Measurements from ENCODE around the gene LCN10.

Gene LCN10

DNA sequence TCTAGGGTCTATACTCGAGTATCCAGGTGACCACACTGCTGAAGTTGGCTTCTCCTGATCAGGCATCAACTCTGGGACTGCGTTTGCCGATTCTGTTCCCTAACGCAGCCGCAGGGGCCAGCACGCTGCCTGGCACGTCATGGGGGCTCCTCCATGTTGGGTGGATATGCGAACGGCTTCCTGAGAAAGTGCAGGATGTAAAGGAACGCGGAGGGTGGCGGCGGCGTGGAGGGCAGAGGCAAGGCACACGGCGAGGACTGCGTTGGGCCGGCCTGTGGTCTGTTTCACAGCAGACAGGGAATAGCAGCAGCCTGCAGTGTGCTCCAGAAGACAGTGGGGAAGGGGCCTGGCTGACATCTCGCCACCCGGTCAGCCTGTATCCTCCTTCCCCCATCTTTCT is 3.8 kb downstream of the LCN10 start:
- Mint-ChIP-seq H3K4me1 (peaks cover 6% of the 10 kb centered on the region), H3K27me3 (no peaks in the 10 kb centered on the region), H3K9me3 (no peaks in the 10 kb centered on the region), H3K27ac (no peak overlapping the region), H3K36me3 (no peaks in the 10 kb centered on the region), H3K4me3 (no peak overlapping the region)

DNA sequence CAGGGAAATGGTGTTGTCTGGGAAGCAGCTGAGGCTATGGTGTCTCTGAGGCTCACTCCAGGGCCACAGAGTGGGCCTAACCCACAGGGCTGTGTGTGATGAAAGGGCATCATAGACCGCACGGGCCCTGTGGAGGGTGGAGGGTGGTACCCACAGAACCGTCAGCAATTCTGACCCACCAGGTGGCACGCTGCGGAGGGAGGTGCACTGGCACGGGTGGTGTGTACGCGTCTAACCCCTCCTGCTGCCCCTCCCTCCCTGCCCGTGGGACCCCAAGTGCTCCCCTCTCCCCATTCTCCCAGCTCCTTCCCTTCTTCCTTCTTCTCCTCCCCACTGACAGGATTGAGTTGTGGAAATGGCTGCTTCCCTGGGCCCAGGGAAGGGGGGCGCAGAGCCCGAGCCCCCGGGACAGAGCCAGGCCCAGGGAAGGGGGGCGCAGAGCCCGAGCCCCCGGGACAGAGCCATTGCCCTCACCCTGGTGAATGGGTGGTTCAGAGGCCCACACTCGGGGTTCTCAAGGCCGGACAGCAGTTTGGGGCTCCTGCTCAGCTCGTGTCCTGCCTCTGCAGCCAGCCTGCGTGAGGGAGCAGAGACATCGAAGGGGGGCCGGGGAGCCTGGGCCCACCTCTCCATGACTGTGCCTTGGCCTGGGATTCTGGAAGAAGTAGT is 6.8 kb downstream of the LCN10 start:
- Mint-ChIP-seq H3K4me1 (peaks cover 9% of the 10 kb centered on the region), H3K27me3 (no peaks in the 10 kb centered on the region), H3K36me3 (no peaks in the 10 kb centered on the region), H3K27ac (no peak overlapping the region), H3K4me3 (no peak overlapping the region), H3K9me3 (no peaks in the 10 kb centered on the region)

DNA sequence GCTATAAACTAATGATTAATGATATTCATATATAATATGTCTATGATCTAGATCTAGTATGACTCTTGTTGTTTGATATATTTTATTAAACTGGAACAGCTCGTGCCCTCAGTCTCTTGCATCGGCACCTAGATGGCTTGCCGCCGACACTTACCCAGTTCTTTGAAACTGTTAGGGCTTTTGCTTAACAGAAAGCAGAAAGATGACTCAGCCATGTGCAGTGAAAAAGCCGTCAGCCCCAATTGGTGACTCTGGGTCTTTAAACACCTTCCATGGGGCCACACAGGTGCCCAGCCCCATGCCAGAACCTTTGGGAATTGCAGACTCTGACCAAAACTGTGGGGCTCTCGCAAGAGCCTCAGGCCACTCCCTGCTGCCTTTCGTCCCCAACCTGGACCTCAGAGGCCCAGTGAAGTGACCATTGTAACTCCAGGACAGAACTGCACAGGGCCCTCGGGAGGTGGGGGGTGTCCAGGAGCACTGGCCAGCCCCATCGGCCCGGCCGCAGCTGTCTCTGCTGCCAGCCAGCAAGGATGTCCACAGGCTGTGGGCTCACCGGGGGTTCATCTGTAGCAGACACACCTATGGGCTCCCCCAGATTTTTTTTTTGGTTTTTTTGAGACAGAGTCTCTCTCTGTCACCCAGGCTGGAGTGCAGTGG is 7.8 kb downstream of the LCN10 start:
- Mint-ChIP-seq H3K36me3 (no peaks in the 10 kb centered on the region), H3K4me3 (no peak overlapping the region), H3K27ac (no peak overlapping the region), H3K27me3 (no peaks in the 10 kb centered on the region), H3K9me3 (no peaks in the 10 kb centered on the region), H3K4me1 (peaks cover 7% of the 10 kb centered on the region)

DNA sequence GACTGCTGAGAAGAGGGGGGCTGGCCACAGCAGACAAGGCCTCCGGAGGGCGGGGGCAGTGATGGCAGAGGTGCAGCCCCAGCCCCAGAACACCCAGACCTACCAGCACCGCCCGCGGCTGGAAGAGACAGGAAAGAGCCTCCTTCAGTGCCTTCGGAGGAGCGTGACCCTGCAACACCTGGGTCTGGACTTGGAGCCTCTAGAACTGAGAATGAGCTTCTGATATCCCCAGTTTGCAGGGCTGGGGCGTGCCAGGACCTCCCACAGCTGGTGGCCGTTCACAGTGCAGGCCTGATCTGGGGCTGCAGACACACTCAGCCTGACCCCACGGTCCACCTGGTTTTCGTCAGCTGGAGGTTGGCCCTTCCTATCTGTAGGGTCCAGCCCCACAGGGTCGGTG is 9.1 kb downstream of the LCN10 start:
- Mint-ChIP-seq H3K4me1 (peaks cover 7% of the 10 kb centered on the region), H3K4me3 (no peak overlapping the region), H3K9me3 (no peaks in the 10 kb centered on the region), H3K27me3 (no peaks in the 10 kb centered on the region), H3K27ac (no peak overlapping the region), H3K36me3 (no peaks in the 10 kb centered on the region)

DNA sequence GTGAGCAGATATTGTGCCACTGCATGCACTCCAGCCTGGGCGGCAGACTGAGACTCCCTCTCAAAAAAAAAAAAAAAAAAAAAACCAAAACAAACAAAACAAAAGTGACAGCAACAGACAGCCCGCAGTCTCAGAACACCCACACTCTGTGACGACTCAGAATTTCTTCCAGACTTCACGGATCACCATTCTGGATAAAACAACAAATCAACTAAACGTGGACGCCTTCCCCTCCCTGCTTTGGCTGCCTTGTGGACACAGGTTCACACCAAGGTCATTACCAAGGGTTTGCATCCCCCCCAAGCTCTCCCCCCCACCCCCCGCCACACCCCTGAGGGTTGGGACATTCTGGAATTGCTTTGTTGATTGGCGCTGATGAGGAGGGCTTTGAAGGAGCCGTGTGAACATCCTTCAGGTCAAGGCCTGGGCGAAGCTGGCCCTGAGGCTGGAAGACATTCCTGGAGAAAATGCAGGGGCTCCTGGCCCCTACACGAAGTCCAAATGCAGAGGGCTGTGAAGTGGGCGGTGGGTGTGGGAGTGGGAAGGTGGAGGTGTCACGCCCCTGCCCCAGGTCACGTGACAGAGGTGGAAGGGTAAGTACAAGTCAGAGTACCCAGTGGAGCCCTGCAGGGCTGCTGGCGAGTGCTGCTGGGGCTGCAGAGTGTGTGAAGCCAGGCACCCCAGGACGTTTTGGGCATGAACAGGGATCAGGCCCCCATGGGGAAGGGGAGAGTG is 10.1 kb downstream of the LCN10 start:
- Mint-ChIP-seq H3K4me3 (no peak overlapping the region), H3K27me3 (no peaks in the 10 kb centered on the region), H3K4me1 (peaks cover 7% of the 10 kb centered on the region), H3K36me3 (no peaks in the 10 kb centered on the region), H3K9me3 (no peaks in the 10 kb centered on the region), H3K27ac (no peak overlapping the region)

DNA sequence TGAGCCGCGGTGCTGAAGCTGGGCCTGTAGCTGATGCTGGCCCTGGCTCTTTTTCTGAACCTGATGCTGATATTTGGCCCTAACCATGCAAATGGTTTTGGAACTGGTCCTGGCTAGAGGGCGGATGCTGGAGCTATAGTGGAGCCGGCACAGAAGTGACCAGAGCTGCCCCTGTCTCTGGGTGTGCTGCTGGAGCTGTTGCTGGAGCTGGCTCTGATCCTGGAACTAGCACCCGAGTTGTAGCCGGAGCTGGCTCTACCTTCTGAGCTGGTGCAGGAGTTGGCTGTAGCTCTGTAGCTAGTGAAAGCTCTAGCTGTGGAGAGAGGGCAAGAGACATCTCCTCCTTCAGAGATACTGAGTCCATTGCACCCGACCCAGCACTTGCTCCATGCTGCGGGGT is 12.8 kb downstream of the LCN10 start:
- peaks cover 18% of the 10 kb centered on the region for H3K4me1 Mint-ChIP-seq
- H3K36me3 Mint-ChIP-seq, result peaks cover 7% of the 10 kb centered on the region
- no peaks in the 10 kb centered on the region for H3K27me3 Mint-ChIP-seq
- no peaks in the 10 kb centered on the region for H3K9me3 Mint-ChIP-seq
- peak overlapping the region; percentile 64 for H3K4me3 Mint-ChIP-seq
- H3K27ac Mint-ChIP-seq, result no peak overlapping the region

DNA sequence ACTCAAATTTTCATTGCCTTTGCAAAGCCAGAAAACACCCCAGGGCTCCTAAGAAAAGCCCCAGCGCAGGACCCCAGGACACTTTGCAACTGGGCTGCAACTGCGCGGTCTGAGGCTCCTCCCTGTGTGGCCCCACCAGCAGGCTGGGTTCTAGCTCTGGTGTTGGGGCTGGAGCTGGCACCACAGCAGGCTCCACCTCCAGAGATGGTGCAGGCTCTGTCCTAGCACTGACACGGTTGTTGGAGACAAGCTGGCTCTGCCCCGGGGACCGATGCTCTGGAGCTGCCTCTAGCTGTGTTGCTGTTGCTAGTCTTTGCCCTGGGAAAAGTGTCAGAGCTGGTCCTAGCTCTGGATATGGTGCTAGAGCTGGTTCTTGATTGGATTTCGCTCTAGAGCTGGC is 13.6 kb downstream of the LCN10 start:
- Mint-ChIP-seq H3K36me3 (peaks cover 9% of the 10 kb centered on the region), H3K4me1 (peaks cover 24% of the 10 kb centered on the region), H3K9me3 (no peaks in the 10 kb centered on the region), H3K4me3 (peak overlapping the region; percentile 64), H3K27ac (peak overlapping the region; percentile 51), H3K27me3 (no peaks in the 10 kb centered on the region)

DNA sequence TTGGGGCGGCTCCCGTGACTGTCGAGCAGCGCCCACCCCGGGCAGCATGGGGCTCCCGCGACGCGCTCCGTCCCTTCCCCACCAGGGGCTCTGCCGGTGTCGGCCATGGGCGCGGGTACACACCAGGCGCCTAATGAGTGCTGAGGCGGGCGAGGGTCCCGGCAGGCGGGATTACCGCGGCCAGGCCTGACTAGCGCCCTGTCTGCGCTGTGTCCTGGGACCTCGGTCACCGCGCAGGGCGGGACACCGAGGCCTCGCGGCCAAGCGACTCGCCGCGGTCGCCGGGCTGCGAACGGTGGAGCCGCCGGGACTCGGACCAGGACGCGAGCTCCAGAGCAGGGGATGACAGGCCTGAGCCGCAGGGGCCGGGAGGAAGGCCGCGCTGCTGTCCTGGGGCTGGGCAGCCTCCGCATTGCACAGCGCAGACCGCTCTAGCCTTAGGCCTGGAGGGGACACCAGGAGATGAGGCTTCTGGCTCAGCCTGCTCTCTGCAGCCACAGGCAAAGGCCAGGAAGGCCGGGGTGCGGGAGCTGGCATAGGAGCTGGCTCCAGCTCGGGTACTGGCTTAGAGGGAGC is 14.1 kb downstream of the LCN10 start:
- H3K36me3 Mint-ChIP-seq, result peaks cover 12% of the 10 kb centered on the region
- peak overlapping the region; percentile 60 for H3K4me3 Mint-ChIP-seq
- no peaks in the 10 kb centered on the region for H3K27me3 Mint-ChIP-seq
- no peak overlapping the region for H3K27ac Mint-ChIP-seq
- no peaks in the 10 kb centered on the region for H3K9me3 Mint-ChIP-seq
- peaks cover 27% of the 10 kb centered on the region for H3K4me1 Mint-ChIP-seq

DNA sequence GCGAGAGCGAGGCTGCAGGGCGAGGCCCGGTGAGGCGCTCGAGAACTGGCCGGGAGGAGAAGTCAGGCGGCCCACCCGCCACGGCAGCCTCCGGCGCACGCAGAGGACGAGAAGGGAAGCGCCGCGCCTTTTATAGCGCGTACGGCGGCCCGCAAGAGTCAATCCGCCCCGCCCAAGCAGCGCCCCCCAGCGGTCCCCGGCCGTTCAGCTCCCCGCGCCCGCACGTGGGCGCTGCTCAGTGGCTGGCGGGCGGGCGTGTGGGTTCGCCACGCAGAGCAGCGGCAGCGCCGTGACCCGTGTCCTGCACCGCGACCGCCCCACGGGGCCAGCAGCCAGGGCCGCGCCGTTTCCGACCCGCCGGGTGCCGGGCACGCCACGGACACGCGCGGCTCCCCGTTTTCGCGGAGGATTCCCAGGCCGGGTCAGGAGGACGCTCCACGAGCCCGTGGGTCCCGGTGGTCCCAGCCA is 14.6 kb downstream of the LCN10 start:
- Mint-ChIP-seq H3K27me3 (no peaks in the 10 kb centered on the region), H3K9me3 (no peaks in the 10 kb centered on the region), H3K27ac (no peak overlapping the region)

DNA sequence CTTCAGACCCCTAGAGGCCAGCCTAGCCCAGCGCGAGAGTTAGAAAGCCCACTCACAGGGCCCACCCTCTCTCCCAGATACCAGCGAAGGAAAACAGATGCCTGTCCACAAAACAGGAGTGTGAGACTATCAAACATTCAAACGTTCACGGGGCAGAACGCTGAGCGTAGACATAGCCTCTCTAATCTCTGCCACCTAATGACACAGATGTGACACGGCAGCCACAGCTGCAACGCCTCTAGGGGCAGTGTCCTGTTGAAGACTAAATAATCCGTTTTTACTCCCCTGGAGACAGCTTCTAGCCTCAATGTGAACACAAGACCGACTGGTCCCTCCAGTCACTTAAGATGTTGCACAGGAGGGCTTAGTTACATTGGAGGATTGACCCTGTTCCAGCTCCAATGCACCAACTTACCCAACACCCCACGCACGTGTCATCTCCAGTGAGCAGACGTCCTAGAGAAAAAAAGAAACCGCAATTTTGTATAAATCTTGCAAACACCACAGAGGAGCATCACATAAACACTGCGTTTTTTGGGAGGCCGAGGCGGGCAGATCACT is 16.0 kb downstream of the LCN10 start:
- no peaks in the 10 kb centered on the region for H3K9me3 Mint-ChIP-seq
- peak overlapping the region; percentile 100 for H3K4me3 Mint-ChIP-seq
- peaks cover 12% of the 10 kb centered on the region for H3K36me3 Mint-ChIP-seq
- peaks cover 20% of the 10 kb centered on the region for H3K4me1 Mint-ChIP-seq
- no peaks in the 10 kb centered on the region for H3K27me3 Mint-ChIP-seq
- peak overlapping the region; percentile 100 for H3K27ac Mint-ChIP-seq

More for the DNA sequence above, 14.6 kb downstream of the LCN10 start:
- Mint-ChIP-seq H3K4me3 (peak overlapping the region; percentile 49), H3K4me1 (peaks cover 27% of the 10 kb centered on the region), H3K36me3 (peaks cover 12% of the 10 kb centered on the region)

DNA sequence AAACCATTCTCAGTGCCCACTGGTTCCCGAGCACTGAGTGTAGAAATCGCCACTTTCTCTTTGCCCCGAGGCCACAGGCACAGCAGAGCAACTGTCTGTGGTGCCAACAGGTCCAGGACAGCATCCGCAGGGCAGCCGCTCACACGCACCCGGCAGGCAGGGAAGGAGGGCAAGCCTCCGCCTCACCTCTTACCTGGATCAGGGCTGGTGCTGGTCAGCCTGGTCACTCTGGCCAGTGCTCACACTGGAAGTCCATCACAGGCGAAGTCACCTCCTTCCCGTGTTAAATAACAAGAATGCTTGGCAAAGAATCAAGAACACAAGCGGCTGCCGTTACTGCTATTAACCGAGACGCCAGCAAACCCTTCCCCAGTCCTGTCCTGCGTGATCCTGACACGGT is 16.6 kb downstream of the LCN10 start:
- Mint-ChIP-seq H3K4me1 (peaks cover 20% of the 10 kb centered on the region), H3K4me3 (peak overlapping the region; percentile 100), H3K27me3 (no peaks in the 10 kb centered on the region), H3K36me3 (peaks cover 12% of the 10 kb centered on the region), H3K9me3 (no peaks in the 10 kb centered on the region), H3K27ac (peak overlapping the region; percentile 100)

DNA sequence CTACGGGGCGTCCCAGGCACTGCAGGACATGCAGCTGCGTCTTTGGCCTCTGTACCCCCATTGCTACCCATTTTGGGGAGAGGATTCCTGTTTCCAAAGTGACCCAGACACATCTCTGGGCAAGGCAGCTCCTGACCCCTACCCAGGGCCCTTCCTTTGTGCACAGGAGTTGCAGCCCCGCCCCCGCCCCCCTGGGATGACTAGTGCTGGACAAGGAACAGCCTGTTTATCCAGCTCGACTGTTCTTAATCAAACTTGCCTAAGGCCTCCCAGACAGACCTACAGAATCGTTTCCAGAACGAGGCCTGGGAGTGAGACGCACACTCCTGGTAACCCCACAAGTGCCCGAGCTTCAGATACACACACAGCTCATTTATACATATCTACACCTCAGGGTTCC is 17.1 kb downstream of the LCN10 start:
- peaks cover 12% of the 10 kb centered on the region for H3K36me3 Mint-ChIP-seq
- H3K4me3 Mint-ChIP-seq, result peak overlapping the region; percentile 100
- H3K4me1 Mint-ChIP-seq, result peaks cover 20% of the 10 kb centered on the region
- H3K27me3 Mint-ChIP-seq, result no peaks in the 10 kb centered on the region
- no peaks in the 10 kb centered on the region for H3K9me3 Mint-ChIP-seq
- H3K27ac Mint-ChIP-seq, result peak overlapping the region; percentile 70

DNA sequence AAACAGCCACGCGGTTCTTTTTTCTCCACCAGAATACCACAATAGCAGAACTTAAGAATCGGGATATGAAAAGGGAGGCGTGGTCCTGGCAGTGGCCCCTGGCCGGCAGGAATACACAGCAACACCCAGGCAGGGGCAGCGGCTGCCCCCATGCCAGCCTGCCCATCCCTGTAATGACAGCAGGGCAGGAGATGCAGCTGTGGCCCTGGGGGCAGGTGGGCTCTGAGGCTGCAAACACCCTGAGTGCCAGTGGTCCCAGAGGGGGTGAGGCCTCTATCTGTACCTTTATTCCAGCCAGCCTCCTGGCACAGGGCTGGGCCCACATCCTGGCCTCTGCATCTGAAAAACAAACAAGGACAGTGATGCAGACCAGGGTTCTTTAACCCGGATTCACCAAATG is 18.0 kb downstream of the LCN10 start:
- Mint-ChIP-seq H3K27ac (no peak overlapping the region), H3K27me3 (no peaks in the 10 kb centered on the region), H3K36me3 (peaks cover 12% of the 10 kb centered on the region), H3K4me1 (peaks cover 20% of the 10 kb centered on the region), H3K4me3 (peak overlapping the region; percentile 36), H3K9me3 (no peaks in the 10 kb centered on the region)

DNA sequence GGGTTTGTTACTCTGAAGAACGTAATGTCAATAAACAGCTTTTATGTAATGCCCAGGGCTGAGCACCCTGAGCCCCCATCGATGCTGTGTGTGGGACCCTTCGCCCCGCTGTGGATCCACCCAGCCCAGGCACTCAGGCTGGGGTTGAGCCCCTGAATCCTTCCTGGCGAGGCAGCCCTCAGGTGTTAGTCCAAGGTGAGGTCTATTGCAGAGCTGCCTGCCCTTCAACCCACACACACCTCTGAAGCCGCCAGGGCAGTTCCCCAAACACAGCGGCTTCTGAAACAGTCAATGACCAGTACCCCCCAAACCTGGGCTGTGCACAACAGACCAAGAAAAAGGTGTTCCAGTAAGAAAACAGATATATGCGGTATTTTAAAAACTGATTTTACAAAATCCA is 18.8 kb downstream of the LCN10 start:
- Mint-ChIP-seq H3K4me1 (peaks cover 20% of the 10 kb centered on the region), H3K36me3 (peaks cover 12% of the 10 kb centered on the region), H3K27ac (peak overlapping the region; percentile 81), H3K27me3 (no peaks in the 10 kb centered on the region), H3K9me3 (no peaks in the 10 kb centered on the region), H3K4me3 (no peak overlapping the region)

DNA sequence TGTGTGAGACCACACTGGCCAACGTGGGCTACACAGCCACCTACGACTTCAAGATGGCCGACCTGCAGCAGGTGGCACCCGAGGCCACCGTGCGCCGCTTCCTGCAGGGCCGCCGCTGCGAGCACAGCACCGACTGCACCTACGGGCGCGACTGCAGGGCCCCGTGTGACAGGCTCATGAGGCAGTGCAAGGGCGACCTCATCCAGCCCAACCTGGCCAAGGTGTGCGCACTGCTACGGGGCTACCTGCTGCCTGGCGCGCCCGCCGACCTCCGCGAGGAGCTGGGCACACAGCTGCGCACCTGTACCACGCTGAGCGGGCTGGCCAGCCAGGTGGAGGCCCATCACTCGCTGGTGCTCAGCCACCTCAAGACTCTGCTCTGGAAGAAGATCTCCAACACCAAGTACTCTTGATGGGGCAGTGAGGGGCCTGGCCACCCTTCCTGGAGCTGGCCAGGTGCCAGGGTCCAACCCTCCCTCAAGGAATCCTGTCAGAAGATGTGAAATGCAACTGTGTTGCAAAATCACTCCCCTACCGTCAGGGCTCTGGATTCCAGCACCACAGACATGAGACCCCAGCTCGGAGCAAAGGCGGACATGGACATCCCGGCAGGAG is 19.3 kb downstream of the LCN10 start:
- Mint-ChIP-seq H3K36me3 (peaks cover 12% of the 10 kb centered on the region), H3K9me3 (no peaks in the 10 kb centered on the region), H3K4me1 (peaks cover 20% of the 10 kb centered on the region), H3K27ac (peak overlapping the region; percentile 55), H3K27me3 (no peaks in the 10 kb centered on the region), H3K4me3 (peak overlapping the region; percentile 53)
